HG02642 (cell line): Measurements from ENCODE around the gene RPAP2.

Experiments used
- ATAC-seq: cut with Tn5 transposase; IDR thresholded peaks from one replicate; pipeline ENCODE4 v1.9.1; 2021; ENCODE audit warnings: mild to moderate bottlenecking; ENCODE audit not compliant: unreplicated experiment, poor library complexity

RPAP2 gene

GRCh38 chr1:92443893-92444292 is 145.0 kb downstream of the RPAP2 start:
- no peak for ATAC-seq

- ATAC-seq = no peak
Observed at GRCh38 chr1:92444351-92444750, 145.5 kb downstream of the RPAP2 start.

GRCh38 chr1:92445865-92446264 is 147.0 kb downstream of the RPAP2 start:
- no peak for ATAC-seq

GRCh38 chr1:92446546-92446945 is 147.7 kb downstream of the RPAP2 start:
- no peak for ATAC-seq

GRCh38 chr1:92447033-92447681 is 148.3 kb downstream of the RPAP2 start:
- ATAC-seq = no peak

GRCh38 chr1:92447976-92448375 is 149.1 kb downstream of the RPAP2 start:
- no peak for ATAC-seq
